Keratinocyte (primary cell): ENCODE measurements around the gene SELENOV.

Source experiments
- EZH2 ChIP-seq: IDR thresholded peaks from one replicate; pipeline ENCODE4 v1.6.1; 2012; ENCODE audit warnings: inconsistent platforms, mild to moderate bottlenecking, low read length, moderate library complexity
- TF ChIP-seq, protein P1 (sequence below), 3 experiments: IDR thresholded peaks in 1 of 3; conservative IDR thresholded peaks in 1 of 3; optimal IDR thresholded peaks in 1 of 3; 2 replicates in 2 of 3; 3 replicates in 1 of 3; pipeline versions ENCODE3 to v1.5.1; 2011; ENCODE audit warnings: low read length in 3 of 3, mild to moderate bottlenecking in 3 of 3, moderate library complexity in 2 of 3, control low read depth in 1 of 3, inconsistent platforms in 1 of 3; ENCODE audit not compliant: insufficient read depth in 2 of 3; ENCODE audit errors: extremely low read depth in 1 of 3

GRCh38 chr19:39558624-39559117 lies 43.7 kb downstream of the SELENOV start:
- TF ChIP-seq, protein P1, sequence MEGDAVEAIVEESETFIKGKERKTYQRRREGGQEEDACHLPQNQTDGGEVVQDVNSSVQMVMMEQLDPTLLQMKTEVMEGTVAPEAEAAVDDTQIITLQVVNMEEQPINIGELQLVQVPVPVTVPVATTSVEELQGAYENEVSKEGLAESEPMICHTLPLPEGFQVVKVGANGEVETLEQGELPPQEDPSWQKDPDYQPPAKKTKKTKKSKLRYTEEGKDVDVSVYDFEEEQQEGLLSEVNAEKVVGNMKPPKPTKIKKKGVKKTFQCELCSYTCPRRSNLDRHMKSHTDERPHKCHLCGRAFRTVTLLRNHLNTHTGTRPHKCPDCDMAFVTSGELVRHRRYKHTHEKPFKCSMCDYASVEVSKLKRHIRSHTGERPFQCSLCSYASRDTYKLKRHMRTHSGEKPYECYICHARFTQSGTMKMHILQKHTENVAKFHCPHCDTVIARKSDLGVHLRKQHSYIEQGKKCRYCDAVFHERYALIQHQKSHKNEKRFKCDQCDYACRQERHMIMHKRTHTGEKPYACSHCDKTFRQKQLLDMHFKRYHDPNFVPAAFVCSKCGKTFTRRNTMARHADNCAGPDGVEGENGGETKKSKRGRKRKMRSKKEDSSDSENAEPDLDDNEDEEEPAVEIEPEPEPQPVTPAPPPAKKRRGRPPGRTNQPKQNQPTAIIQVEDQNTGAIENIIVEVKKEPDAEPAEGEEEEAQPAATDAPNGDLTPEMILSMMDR (optimal IDR thresholded peaks at IDR 0.05 in 1 of 3, IDR thresholded peaks at IDR 0.05 in 1 of 3, conservative IDR thresholded peaks at IDR 0.05 in 1 of 3; ENCODE audit: extremely low read depth in 1 of 3, insufficient read depth in 2 of 3, low read length in 3 of 3) = no peak
- no peak for TF ChIP-seq EZH2
